Right lobe of liver (tissue), 4 donors: ENCODE measurements around the gene IP6K2.

ENCODE experiments used
- POLR2A ChIP-seq: fragments of 450-650 bp; IDR thresholded peaks from one replicate; pipeline ENCODE4 v1.6.1; 2017; ENCODE audit warnings: antibody characterized with exemption, mild to moderate bottlenecking
- TF ChIP-seq, protein P1 (sequence below), 4 donors: fragments of 200-600 bp in 3 of 4; fragments of 450-650 bp in 1 of 4; IDR thresholded peaks; one replicate each; pipeline versions ENCODE4 v1.5.1 to v1.8.0; 2016 to 2022; ENCODE audit warnings: antibody characterized with exemption in 4 of 4, mild to moderate bottlenecking in 2 of 4
- donor health status: DM: no; HTN: no; CAD: no.
- donor health status: DM: no; HTN: no; CAD: no.
- donor health status: DM: no; HTN: yes; CAD: no.

DNA sequence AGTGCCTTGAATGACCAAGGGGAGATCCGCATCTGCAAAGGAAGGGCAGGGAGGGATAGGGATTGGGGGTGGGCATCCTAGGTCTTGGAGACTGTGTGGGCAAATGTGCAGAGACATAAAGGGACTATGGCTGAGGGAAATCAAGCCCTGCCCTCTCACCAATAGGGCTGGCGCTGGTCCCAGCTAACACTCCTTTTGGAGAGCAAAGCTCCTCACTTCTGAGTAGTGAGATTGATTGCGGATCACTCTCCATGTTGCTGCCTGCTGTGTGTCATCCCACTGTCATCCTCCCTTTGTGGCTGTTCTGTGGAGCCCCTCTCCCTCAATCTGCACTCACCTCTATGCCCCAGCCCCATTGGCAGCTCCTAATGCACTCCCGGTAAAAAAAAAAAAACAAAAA is 52.1 kb downstream of the IP6K2 start:
- TF ChIP-seq, protein P1, sequence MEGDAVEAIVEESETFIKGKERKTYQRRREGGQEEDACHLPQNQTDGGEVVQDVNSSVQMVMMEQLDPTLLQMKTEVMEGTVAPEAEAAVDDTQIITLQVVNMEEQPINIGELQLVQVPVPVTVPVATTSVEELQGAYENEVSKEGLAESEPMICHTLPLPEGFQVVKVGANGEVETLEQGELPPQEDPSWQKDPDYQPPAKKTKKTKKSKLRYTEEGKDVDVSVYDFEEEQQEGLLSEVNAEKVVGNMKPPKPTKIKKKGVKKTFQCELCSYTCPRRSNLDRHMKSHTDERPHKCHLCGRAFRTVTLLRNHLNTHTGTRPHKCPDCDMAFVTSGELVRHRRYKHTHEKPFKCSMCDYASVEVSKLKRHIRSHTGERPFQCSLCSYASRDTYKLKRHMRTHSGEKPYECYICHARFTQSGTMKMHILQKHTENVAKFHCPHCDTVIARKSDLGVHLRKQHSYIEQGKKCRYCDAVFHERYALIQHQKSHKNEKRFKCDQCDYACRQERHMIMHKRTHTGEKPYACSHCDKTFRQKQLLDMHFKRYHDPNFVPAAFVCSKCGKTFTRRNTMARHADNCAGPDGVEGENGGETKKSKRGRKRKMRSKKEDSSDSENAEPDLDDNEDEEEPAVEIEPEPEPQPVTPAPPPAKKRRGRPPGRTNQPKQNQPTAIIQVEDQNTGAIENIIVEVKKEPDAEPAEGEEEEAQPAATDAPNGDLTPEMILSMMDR (IDR thresholded peaks at IDR 0.05), result no peak
- no peak for TF ChIP-seq POLR2A
